ENCODE measurements around the gene RASAL1.

DNA sequence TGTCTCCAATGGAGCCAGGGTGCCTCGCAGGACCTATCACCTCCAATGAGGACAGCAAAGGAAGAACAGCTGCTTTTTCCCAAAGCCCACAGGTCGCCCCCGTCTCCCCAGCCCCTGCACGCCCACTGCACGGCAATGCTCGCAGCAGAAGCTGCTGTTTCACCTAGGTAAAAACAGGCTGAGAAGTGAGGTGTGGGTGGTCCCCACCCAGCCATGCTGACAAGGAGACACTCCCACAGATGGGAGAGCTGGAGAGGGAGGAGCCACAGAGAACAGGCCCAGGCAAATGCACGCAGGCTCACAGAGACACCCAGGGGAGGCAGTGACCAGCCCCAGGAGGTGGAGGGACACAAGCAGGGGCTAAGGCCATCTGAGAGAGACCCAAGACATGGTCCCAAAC lies 24.4 kb upstream of the RASAL1 start:
- TF ChIP-seq FOXM1 (IDR thresholded peaks at IDR 0.05; ENCODE audit: borderline replicate concordance) (no peak), SP1 (IDR thresholded peaks at IDR 0.05) (no peak), ELF4 (IDR thresholded peaks at IDR 0.05) (no peak), NFRKB (IDR thresholded peaks at IDR 0.05) (no peak), TARDBP (IDR thresholded peaks at IDR 0.05) (no peak), FOXK2 (IDR thresholded peaks at IDR 0.05) (no peak), SUZ12 (IDR thresholded peaks at IDR 0.05) (no peak), ZNF384 (IDR thresholded peaks at IDR 0.05) (no peak), BHLHE40 (IDR thresholded peaks at IDR 0.05; ENCODE audit: borderline replicate concordance) (no peak), L3MBTL2 (conservative IDR thresholded peaks at IDR 0.05) (no peak), CTBP1 (IDR thresholded peaks at IDR 0.05; ENCODE audit: borderline replicate concordance) (no peak), FOXA1 (IDR thresholded peaks at IDR 0.05) (no peak), LEF1 (IDR thresholded peaks at IDR 0.05; ENCODE audit: borderline replicate concordance) (no peak)
- TF ChIP-seq, protein P1, sequence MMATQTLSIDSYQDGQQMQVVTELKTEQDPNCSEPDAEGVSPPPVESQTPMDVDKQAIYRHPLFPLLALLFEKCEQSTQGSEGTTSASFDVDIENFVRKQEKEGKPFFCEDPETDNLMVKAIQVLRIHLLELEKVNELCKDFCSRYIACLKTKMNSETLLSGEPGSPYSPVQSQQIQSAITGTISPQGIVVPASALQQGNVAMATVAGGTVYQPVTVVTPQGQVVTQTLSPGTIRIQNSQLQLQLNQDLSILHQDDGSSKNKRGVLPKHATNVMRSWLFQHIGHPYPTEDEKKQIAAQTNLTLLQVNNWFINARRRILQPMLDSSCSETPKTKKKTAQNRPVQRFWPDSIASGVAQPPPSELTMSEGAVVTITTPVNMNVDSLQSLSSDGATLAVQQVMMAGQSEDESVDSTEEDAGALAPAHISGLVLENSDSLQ (IDR thresholded peaks at IDR 0.05) = no peak

Measured in HEK293T (cell line).